ENCODE results near the gene SNX19.

The SNX19 gene

DNA sequence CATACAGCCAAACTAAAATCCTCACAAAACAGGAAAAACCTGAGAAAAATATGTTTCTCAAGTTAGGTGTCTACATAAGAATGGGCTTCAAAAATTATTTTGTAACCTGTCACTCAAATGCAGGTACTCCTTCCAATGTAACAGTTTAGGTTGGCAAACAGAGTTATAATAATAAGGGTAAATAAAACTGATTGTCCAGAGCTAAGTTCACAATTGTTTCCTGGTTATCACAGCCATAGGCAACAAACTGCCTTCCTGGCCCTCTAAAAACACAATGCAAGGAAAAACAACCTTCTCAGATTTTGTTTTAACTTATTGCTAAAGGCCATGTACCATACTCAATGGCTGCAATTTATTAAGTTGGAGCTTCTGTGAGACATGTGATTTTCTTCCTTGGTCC is 36.4 kb downstream of the SNX19 start:
- TF ChIP-seq, protein P1, sequence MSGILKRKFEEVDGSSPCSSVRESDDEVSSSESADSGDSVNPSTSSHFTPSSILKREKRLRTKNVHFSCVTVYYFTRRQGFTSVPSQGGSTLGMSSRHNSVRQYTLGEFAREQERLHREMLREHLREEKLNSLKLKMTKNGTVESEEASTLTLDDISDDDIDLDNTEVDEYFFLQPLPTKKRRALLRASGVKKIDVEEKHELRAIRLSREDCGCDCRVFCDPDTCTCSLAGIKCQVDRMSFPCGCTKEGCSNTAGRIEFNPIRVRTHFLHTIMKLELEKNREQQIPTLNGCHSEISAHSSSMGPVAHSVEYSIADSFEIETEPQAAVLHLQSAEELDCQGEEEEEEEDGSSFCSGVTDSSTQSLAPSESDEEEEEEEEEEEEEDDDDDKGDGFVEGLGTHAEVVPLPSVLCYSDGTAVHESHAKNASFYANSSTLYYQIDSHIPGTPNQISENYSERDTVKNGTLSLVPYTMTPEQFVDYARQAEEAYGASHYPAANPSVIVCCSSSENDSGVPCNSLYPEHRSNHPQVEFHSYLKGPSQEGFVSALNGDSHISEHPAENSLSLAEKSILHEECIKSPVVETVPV (CRISPR knock-in tag; IDR thresholded peaks at IDR 0.05), result no peak
- TF ChIP-seq ZFP30 (CRISPR knock-in tag; IDR thresholded peaks at IDR 0.05) (no peak), SNAI2 (CRISPR knock-in tag; IDR thresholded peaks at IDR 0.05) (no peak), CSDC2 (CRISPR knock-in tag; IDR thresholded peaks at IDR 0.05) (no peak), GLIS3 (CRISPR knock-in tag; IDR thresholded peaks at IDR 0.05) (no peak)
- TF ChIP-seq, protein P2, sequence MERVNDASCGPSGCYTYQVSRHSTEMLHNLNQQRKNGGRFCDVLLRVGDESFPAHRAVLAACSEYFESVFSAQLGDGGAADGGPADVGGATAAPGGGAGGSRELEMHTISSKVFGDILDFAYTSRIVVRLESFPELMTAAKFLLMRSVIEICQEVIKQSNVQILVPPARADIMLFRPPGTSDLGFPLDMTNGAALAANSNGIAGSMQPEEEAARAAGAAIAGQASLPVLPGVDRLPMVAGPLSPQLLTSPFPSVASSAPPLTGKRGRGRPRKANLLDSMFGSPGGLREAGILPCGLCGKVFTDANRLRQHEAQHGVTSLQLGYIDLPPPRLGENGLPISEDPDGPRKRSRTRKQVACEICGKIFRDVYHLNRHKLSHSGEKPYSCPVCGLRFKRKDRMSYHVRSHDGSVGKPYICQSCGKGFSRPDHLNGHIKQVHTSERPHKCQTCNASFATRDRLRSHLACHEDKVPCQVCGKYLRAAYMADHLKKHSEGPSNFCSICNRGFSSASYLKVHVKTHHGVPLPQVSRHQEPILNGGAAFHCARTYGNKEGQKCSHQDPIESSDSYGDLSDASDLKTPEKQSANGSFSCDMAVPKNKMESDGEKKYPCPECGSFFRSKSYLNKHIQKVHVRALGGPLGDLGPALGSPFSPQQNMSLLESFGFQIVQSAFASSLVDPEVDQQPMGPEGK (CRISPR knock-in tag; IDR thresholded peaks at IDR 0.05; ENCODE audit: borderline replicate concordance), result no peak
- TF ChIP-seq, protein P3, sequence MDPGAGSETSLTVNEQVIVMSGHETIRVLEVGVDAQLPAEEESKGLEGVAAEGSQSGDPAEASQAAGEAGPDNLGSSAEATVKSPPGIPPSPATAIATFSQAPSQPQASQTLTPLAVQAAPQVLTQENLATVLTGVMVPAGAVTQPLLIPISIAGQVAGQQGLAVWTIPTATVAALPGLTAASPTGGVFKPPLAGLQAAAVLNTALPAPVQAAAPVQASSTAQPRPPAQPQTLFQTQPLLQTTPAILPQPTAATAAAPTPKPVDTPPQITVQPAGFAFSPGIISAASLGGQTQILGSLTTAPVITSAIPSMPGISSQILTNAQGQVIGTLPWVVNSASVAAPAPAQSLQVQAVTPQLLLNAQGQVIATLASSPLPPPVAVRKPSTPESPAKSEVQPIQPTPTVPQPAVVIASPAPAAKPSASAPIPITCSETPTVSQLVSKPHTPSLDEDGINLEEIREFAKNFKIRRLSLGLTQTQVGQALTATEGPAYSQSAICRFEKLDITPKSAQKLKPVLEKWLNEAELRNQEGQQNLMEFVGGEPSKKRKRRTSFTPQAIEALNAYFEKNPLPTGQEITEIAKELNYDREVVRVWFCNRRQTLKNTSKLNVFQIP (CRISPR knock-in tag; IDR thresholded peaks at IDR 0.05; ENCODE audit: borderline replicate concordance, low read depth), result no peak
- ATAC-seq, result no peak

DNA sequence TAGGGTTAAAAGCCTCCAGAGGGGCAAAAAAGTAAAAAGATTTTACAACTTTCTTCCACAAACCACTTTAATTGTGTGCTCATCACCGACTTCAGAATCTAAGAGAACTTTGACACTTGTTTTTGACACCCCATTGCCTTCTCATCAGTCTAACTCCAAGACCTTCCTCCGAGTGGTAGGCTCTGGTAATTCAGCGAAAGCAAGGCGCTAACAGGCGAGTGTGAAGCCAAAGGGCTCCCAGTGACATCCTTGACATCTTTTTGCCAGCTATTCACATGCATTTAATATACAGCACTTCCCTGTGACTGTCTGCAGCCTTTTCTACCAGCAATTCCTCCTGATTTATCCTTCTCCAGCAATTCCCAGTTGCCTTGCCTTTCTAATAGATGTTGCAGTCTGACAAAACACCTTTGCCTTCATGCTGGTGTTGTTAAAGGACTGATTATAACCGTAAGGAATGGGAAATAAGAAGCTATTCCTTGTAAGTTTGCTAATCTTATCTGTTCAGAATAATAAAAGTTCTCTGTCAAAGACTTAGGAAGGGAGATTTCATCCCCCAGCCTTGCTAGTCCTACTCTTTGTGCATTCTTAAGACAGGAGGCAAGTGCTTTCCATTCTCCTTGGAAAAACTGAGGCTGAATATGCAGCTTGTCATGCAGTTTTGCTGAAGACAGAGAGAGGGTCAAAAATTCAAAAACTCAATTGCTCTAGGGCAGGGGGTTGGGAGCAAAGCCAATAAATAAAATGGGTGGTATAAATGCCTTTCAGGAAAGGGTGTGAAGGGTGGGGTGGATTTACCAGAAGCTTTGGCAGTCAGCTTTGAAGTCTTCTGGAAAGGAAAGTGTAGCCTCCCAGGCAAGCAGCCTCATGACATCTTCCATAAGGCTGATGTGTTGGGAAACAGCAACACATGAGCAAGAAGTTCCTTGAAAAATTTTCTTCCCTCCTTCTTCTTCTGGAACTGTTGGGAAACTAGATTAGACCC is 39.1 kb downstream of the SNX19 start:
- no peak for ATAC-seq
- no peak for TF ChIP-seq ZNF565 (CRISPR knock-in tag; conservative IDR thresholded peaks at IDR 0.05; ENCODE audit: low read depth)

DNA sequence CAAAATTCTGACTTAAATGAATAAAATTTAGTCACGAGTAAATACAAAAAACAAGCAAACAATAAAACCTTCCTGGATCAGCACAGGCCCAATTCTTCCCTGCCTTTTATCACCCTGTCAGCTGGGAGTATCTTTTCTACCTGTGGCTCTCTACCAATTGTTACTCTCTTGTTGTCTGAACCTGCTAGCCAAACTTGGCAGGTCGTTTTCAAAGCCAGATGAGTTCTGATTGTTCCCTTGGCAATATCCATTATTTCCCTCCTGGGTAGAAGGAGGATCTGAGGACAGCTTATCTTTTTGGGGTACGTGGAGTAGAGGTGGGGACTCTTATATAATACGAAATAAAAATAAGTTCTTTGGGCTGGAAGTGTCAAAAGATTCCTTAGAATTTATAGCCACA is 40.2 kb downstream of the SNX19 start:
- ATAC-seq, result no peak
- TF ChIP-seq PPARA (CRISPR knock-in tag; IDR thresholded peaks at IDR 0.05; ENCODE audit: borderline replicate concordance), result no peak
- TF ChIP-seq ZNF70 (CRISPR knock-in tag; IDR thresholded peaks at IDR 0.05), result no peak
- TF ChIP-seq RARB (CRISPR knock-in tag; IDR thresholded peaks at IDR 0.05), result no peak
- no peak for TF ChIP-seq SNAI2 (CRISPR knock-in tag; IDR thresholded peaks at IDR 0.05)
- TF ChIP-seq, protein P3 (CRISPR knock-in tag; IDR thresholded peaks at IDR 0.05; ENCODE audit: borderline replicate concordance, low read depth), result no peak
- TF ChIP-seq, protein P4, sequence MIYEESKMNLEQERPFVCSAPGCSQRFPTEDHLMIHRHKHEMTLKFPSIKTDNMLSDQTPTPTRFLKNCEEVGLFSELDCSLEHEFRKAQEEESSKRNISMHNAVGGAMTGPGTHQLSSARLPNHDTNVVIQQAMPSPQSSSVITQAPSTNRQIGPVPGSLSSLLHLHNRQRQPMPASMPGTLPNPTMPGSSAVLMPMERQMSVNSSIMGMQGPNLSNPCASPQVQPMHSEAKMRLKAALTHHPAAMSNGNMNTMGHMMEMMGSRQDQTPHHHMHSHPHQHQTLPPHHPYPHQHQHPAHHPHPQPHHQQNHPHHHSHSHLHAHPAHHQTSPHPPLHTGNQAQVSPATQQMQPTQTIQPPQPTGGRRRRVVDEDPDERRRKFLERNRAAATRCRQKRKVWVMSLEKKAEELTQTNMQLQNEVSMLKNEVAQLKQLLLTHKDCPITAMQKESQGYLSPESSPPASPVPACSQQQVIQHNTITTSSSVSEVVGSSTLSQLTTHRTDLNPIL (CRISPR knock-in tag; IDR thresholded peaks at IDR 0.05; ENCODE audit: low read depth), result no peak
- TF ChIP-seq ZFP3 (CRISPR knock-in tag; IDR thresholded peaks at IDR 0.05), result no peak
- TF ChIP-seq ZNF565 (CRISPR knock-in tag; conservative IDR thresholded peaks at IDR 0.05; ENCODE audit: low read depth), result no peak
- TF ChIP-seq, protein P2 (CRISPR knock-in tag; IDR thresholded peaks at IDR 0.05; ENCODE audit: borderline replicate concordance), result no peak
- TF ChIP-seq TOX (CRISPR knock-in tag; IDR thresholded peaks at IDR 0.05; ENCODE audit: borderline replicate concordance), result no peak

DNA sequence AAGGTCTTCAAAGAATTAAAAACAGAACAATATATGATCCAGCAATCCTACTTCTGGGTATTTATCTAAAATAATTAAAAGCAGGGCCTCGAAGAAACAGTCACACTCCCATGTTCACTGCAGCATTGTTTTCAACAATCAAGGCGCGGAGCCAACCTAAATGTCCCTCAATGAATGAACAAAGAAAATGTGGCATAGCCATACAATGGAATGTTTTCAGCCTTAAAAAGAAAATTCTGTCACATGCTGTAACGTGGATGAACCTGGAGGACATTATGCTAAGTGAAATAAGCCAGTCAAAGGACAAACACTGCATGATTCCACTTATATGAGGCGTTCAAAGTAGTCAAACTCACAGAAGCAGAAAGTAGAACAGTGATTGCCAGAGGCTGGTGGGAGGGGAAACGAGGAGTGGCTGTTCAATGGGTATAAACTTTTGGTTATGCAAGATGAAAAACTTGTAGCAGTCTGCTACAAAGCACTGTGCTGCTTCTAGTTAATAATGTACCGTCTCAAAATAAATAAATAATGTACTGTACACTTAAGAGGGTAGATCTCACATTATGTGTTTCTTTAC is 41.2 kb downstream of the SNX19 start:
- ATAC-seq, result no peak
- TF ChIP-seq, protein P5, sequence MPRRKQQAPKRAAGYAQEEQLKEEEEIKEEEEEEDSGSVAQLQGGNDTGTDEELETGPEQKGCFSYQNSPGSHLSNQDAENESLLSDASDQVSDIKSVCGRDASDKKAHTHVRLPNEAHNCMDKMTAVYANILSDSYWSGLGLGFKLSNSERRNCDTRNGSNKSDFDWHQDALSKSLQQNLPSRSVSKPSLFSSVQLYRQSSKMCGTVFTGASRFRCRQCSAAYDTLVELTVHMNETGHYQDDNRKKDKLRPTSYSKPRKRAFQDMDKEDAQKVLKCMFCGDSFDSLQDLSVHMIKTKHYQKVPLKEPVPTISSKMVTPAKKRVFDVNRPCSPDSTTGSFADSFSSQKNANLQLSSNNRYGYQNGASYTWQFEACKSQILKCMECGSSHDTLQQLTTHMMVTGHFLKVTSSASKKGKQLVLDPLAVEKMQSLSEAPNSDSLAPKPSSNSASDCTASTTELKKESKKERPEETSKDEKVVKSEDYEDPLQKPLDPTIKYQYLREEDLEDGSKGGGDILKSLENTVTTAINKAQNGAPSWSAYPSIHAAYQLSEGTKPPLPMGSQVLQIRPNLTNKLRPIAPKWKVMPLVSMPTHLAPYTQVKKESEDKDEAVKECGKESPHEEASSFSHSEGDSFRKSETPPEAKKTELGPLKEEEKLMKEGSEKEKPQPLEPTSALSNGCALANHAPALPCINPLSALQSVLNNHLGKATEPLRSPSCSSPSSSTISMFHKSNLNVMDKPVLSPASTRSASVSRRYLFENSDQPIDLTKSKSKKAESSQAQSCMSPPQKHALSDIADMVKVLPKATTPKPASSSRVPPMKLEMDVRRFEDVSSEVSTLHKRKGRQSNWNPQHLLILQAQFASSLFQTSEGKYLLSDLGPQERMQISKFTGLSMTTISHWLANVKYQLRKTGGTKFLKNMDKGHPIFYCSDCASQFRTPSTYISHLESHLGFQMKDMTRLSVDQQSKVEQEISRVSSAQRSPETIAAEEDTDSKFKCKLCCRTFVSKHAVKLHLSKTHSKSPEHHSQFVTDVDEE (CRISPR knock-in tag; IDR thresholded peaks at IDR 0.05), result no peak
- TF ChIP-seq, protein P2 (CRISPR knock-in tag; IDR thresholded peaks at IDR 0.05; ENCODE audit: borderline replicate concordance), result no peak
- TF ChIP-seq, protein P4 (CRISPR knock-in tag; IDR thresholded peaks at IDR 0.05; ENCODE audit: low read depth), result no peak
- TF ChIP-seq GLIS3 (CRISPR knock-in tag; IDR thresholded peaks at IDR 0.05) (no peak), BACH2 (CRISPR knock-in tag; IDR thresholded peaks at IDR 0.05; ENCODE audit: borderline replicate concordance) (no peak)

Measured in SK-N-SH treated with all-trans-retinoic acid at 6 μM for 48 hours (cell line).